Stimulated activated CD4-positive, alpha-beta T cell treated with anti-CD3 and anti-CD28 coated beads, Interleukin-12 subunit alpha, Interleukin-12 subunit beta, amount 100 ng/mL, for 48 hours (primary cell): ENCODE data around the gene ANKRD11.

Experiments used
- DNase-seq, 3 donors: peaks; one replicate each; pipeline ENCODE4 v3.0.0-alpha.2; 2020; ENCODE audit warnings: low read depth in 2 of 3, low spot score in 1 of 3

ANKRD11 gene

GRCh38 chr16:89289428-89290395 lies 200.6 kb downstream of the ANKRD11 start:
- peak; percentile 52 to 67 (median 60) for DNase-seq

GRCh38 chr16:89288966-89289365 lies 201.4 kb downstream of the ANKRD11 start:
- no peak for DNase-seq

DNA sequence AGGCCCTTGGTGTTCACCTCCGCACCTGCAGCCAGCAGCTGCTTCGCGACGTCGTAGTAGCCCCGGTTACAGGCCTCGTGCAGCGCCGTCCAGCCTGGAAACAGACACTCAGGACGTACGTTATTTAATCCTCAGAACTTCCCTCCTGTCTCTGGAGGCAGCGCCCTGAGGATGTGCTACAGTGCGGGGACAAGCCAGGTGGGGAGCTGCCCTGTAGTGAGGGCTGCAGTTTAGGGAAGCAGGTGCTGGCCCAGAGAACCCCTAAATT lies 201.8 kb downstream of the ANKRD11 start:
- no peak for DNase-seq

DNA sequence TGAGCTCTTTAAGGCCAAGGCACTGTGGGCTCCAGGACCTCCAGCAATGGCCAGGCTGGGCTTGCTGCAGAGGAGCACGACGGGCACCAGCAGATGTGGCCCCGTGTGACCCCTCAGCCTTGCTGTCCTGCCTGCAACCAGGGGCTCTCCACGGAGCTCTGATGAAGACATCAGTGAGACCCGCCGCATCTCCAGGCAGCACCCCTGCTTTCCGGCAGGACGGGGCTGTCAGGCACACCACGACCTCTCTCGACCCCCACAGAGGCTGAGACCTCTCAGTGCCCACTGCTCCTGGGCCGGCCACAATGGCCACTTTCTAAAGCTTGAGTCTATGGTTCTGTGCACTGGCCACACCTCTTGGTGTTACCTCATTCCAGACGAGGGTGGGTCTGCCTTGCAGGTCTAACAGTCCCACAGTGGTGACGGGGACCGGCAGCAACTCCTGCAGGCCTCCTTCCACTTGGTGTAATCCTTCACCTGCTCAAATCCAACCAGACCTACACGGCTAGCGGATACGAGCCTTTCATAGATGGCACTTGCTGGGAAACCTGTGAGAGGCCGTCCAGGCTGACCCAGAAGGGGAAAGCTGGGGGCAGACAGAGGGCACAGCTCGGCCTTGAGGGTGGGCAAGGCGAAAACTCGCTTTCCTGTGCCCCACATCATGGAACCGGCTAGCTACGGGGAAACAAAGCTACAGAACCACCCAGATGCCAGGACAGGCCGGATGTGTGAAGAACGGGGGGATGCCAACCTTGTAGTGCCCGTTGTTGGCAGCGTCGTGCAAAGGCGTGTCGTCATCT lies 202.4 kb downstream of the ANKRD11 start:
- DNase-seq: no peak

DNA sequence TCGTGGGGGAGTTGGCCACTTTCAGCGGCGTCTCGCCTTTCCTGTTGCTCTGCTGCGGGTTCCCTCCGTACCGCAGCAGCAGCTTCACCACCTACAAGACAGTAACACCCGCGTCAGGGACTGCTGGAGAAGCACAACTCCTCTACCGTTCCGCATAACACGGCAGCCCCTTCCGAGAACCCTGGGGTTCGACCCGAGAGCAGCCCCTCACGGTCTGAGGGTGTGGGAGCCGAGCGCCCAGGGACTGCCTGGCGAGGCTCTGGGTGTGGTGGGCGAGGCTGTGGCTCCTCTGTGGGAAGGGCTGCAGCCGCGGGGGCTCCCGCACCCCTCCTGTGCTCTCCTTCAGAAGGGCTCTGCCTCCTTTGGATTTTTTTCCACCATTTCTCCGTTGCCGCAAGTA lies 204.3 kb downstream of the ANKRD11 start:
- no peak for DNase-seq

GRCh38 chr16:89285381-89285780 lies 205.0 kb downstream of the ANKRD11 start:
- no peak for DNase-seq

GRCh38 chr16:89283449-89283848 lies 206.9 kb downstream of the ANKRD11 start:
- no peak for DNase-seq

DNA sequence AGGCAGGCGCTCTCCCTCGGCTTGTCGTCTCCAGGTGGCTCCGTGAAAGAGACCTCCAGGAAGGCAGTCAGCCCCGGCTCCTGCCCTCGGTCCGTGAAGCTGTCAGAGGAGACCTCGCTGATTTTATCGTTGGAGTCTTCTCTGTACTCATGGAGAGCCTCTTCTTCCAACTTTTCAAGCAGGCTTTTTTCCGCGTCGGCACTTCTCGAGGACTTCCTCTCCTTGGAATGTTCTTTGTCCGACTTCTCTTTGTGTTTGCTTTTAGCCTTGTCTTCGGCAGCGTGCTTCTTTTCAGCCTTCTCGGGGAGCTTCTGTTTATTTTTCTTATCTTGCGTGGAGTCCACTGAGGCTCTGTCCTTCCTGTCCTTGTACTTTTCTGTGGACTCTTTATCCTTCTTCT lies 207.8 kb downstream of the ANKRD11 start:
- DNase-seq: no peak

DNA sequence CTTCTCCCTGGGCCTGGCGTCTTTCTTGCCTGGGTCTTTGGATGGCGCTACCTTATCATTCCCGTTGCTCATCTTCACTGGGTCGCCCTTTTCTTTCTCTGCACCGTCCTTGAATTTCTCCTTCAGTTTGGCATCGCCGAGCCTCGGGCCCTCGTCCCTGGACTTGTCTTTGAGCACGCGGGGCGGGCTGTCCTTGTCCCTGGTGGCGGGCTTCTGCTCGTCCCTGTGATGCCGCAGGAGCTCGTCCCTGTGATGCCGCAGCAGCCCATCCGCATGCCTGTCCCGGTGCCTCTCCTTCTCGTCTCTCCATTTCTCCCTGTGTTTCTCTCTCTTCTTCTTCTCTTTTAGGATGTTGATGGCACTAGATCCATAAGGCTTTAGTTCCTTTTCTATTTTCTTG lies 208.5 kb downstream of the ANKRD11 start:
- no peak for DNase-seq

DNA sequence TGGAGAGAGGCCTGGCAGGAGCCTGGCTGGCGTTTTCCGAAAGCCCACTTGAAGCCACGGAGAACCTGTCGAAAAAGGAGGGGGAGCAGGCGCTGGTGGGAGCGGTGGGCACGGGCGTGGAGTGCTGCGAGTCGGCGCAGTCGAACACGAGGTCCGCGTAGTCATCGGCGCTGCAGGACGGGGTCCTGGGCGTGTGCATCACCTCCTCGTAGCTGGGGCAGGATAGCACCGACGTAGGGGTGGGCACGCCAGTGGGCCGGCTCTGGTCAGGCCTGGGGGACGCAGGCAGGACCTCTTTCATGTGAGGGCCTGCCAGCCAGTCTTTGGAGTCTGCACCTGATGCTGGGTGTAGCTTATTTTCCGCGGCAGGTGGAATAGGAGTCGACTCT lies 209.2 kb downstream of the ANKRD11 start:
- no peak for DNase-seq

- no peak for DNase-seq
Observed at GRCh38 chr16:89280546-89281188, 209.7 kb downstream of the ANKRD11 start.

GRCh38 chr16:89279666-89280481 lies 210.5 kb downstream of the ANKRD11 start:
- DNase-seq: no peak

DNA sequence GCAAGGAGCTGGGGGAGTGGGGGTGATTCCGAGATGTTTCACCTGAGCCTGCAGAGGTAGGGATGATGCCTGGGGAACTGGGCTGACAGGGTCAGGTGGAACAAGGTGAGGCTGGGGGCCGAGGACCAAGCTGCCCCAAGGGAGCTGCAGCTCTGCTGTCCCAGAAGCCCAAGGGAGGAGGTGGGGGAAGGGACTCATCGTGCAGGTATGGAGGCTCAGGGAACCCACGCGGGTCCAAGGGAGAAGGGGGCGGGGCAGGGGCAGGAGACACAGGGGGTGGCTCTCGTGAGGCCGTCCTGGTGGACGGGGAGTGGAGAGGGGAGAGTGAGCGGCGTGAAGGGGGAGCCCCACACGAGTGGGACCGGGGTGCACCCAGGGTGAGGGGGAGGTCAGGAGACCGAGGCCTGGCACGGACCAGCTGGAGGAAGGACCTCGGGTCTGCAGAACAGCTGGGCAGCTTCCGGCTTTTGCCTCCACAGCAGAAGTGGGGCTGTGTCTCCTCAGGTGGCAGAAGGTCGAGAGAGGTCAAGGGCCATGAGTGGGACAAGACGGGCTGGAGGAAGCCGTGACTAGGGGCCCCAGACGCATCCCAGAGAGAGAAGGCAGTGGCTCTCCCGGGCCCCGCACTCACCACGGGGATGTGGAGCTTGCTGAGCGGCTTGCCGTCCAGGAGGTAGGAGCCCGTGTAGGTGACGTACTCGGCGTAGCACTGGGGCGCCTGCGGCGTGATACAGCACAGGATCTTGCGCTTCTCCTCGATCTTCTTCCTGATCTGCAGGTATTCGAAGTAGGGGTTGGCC lies 211.7 kb downstream of the ANKRD11 start:
- no peak for DNase-seq

DNA sequence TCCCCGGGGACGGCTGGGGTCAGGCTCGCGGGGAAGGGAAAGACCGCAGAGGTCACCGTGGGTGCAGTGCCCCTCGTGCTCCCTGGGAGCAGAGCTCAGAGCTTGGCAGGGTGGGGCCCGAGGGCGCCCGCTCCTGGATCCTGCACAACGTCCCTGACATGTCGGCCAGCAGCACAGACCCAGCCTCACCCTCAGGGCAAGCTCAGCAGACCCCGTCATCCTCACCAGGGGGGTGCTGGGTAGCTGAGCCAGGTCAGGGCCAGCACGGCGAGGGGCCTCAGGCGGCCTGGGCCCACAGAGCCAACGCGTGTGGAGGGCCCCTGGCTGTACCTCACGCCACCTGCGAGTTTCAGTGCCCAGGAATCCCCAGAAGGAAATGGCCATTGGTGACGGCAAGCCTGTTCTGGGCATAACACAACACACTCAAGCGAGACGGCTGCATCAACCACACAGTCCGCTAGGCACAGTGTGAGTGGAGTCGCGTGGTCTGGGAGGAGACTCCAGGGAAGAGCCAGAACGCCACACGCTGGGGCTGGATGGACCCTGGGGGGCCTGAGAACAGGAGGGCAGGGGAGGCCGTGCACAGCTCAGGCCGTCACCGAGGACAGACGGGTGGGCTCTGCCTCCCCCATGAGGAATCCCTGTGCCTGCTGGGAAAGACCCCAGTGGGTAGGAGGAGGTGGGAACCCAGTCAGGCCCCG lies 212.6 kb downstream of the ANKRD11 start:
- DNase-seq: no peak

GRCh38 chr16:89277049-89277448 lies 213.3 kb downstream of the ANKRD11 start:
- DNase-seq: no peak

DNA sequence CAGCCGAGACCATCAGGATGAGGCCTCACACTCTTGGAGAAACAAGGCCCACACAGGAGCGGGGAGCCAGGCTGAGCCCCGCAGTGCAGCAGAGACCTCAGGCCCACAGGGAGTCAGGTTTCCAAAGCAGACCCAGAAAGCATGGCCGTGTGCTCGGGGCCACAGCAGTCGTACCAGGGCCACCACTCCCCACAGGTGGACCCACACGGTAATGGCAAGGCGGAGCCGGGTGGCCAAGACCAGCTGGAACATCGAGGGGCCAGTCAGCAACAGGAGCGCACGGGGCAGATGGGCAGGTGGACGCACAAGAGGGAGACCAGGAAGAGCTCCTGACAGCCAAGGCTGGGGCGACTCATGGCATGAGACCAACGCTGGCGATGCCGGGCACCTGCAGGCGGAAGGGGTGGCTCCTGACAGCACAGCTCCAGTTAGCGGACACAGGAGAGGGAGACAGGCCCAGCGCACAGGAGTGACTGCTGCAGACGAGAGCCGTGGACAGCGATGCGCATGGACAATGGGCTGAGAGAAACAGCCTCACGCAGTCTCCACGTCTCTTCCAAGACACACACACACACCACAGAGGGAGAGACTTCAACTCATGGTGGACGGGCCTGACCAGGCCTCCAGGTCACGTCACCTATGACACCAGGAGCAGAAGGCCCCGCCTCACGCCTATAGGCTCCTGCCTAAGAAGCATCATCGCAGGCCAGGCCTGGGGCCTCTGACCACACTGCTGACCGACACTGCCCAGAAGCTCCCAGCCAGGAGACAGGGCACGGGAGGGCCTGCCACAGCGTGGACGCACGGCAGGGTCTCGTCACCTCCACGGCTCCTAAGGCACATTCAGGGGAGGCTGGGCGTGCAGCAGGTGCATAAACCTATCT lies 214.3 kb downstream of the ANKRD11 start:
- no peak for DNase-seq

DNA sequence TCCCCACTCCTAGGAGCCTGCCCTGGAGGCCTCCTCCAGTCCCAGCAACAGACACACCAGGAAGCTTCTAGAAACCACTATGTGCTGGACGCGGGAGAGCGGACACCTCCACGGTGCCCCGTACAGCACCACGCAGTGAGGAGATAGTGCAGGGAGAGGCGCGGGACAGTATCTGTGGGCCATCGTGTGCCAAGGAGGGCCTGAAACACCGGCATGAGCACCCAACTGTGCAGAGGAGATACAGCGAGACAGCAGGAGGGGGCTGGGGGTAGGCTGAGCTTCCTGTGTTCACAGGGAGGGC lies 215.1 kb downstream of the ANKRD11 start:
- DNase-seq: no peak

GRCh38 chr16:89274561-89275283 lies 215.6 kb downstream of the ANKRD11 start:
- no peak for DNase-seq
